ENCODE results near the gene ZNF831. TPM values are rescaled to one million over a fixed set of nuclear protein-coding genes. Genes with fewer than 3 reads are reported as not detected.

The ZNF831 gene
- total RNA-seq, 4 donors from 2014 or later: 0.20 to 0.30 (median 0.24) TPM

- H3K4me3 ChIP-seq (ENCODE audit: low read depth, poor library complexity, severe bottlenecking): no peak overlapping the region
- WGBS, 2 donors: 77 to 84% methylated on average over 7 of the region's 7 CpGs
- TF ChIP-seq CTCF (IDR thresholded peaks at IDR 0.05) (no peak), POLR2A (IDR thresholded peaks at IDR 0.05) (no peak)
- intact Hi-C loops (cut with DNase I; ENCODE audit: low total_unique reads): no loop called here
- no peak for DNase-seq (ENCODE audit: low spot score in 2 of 2)
These were observed 10.4 kb downstream of the ZNF831 start for GRCh38 chr20:59173938-59174491.

- DNase-seq (ENCODE audit: low spot score in 2 of 2): no peak
- WGBS, 2 donors: 64 to 67% methylated on average over 1 of the region's 1 CpG
- intact Hi-C loops (cut with DNase I; ENCODE audit: low total_unique reads): no loop called here
- no peak overlapping the region for H3K4me3 ChIP-seq (ENCODE audit: low read depth, poor library complexity, severe bottlenecking)
- TF ChIP-seq POLR2A (IDR thresholded peaks at IDR 0.05): no peak
- no peak for TF ChIP-seq CTCF (IDR thresholded peaks at IDR 0.05)
These were observed 11.4 kb downstream of the ZNF831 start for GRCh38 chr20:59175002-59175401.

- intact Hi-C loops (cut with DNase I; ENCODE audit: low total_unique reads): no loop called here
- TF ChIP-seq POLR2A (IDR thresholded peaks at IDR 0.05) (no peak), CTCF (IDR thresholded peaks at IDR 0.05) (no peak)
- H3K4me3 ChIP-seq (ENCODE audit: low read depth, poor library complexity, severe bottlenecking): no peak overlapping the region
- WGBS, 2 donors: 28 to 39% methylated on average over 2 of the region's 2 CpGs
- DNase-seq (ENCODE audit: low spot score in 2 of 2): no peak
These were observed 12.2 kb downstream of the ZNF831 start for GRCh38 chr20:59175861-59176260.

- DNase-seq (ENCODE audit: low spot score in 2 of 2): no peak
- intact Hi-C loops (cut with DNase I; ENCODE audit: low total_unique reads): no loop called here
- WGBS, 2 donors: 91 to 93% methylated on average over 5 of the region's 5 CpGs
- H3K4me3 ChIP-seq (ENCODE audit: low read depth, poor library complexity, severe bottlenecking): no peak overlapping the region
- no peak for TF ChIP-seq CTCF (IDR thresholded peaks at IDR 0.05)
- no peak for TF ChIP-seq POLR2A (IDR thresholded peaks at IDR 0.05)
These were observed 13.2 kb downstream of the ZNF831 start for GRCh38 chr20:59176812-59177211.

GRCh38 chr20:59177266-59178250, 13.9 kb downstream of the ZNF831 start:
- no peak for TF ChIP-seq POLR2A (IDR thresholded peaks at IDR 0.05)
- no peak for TF ChIP-seq CTCF (IDR thresholded peaks at IDR 0.05)
- 82 to 83% methylated on average over 13 of the region's 13 CpGs for WGBS, 2 donors
- intact Hi-C loops (cut with DNase I; ENCODE audit: low total_unique reads): no loop called here
- H3K4me3 ChIP-seq (ENCODE audit: low read depth, poor library complexity, severe bottlenecking): no peak overlapping the region
- no peak for DNase-seq (ENCODE audit: low spot score in 2 of 2)

Measured in lower leg skin (tissue), 4 donors.